ENCODE results near the gene PTPRA.
"Not testable (repeated sequence)": the region's sequence is repeated elsewhere in the genome, so short reads cannot be mapped to it uniquely, and the experiment has no call there.

PTPRA gene

GRCh38 chr20:3046677-3047462 is 173.6 kb downstream of the PTPRA start:
- Histone ChIP-seq H3K27me3 (ENCODE audit: control insufficient read depth in 1 of 2, insufficient read depth in 2 of 2, low read length in 2 of 2) (no peaks in the 10 kb centered on the region), H3K4me3 (ENCODE audit: low read depth in 1 of 2, low read length in 2 of 2) (peak overlapping the region; percentile 78 to 89), H3K36me3 (ENCODE audit: insufficient read depth, low read length) (peaks cover 31% of the 10 kb centered on the region), H3K27ac (ENCODE audit: low read depth, low read length) (peak overlapping the region; percentile 98), H3K4me1 (ENCODE audit: insufficient read depth, low read length) (peaks cover 20% of the 10 kb centered on the region), H3K9ac (ENCODE audit: low read length) (peak overlapping the region; percentile 68), H3K9me3 (ENCODE audit: low read length) (no peaks in the 10 kb centered on the region)

DNA sequence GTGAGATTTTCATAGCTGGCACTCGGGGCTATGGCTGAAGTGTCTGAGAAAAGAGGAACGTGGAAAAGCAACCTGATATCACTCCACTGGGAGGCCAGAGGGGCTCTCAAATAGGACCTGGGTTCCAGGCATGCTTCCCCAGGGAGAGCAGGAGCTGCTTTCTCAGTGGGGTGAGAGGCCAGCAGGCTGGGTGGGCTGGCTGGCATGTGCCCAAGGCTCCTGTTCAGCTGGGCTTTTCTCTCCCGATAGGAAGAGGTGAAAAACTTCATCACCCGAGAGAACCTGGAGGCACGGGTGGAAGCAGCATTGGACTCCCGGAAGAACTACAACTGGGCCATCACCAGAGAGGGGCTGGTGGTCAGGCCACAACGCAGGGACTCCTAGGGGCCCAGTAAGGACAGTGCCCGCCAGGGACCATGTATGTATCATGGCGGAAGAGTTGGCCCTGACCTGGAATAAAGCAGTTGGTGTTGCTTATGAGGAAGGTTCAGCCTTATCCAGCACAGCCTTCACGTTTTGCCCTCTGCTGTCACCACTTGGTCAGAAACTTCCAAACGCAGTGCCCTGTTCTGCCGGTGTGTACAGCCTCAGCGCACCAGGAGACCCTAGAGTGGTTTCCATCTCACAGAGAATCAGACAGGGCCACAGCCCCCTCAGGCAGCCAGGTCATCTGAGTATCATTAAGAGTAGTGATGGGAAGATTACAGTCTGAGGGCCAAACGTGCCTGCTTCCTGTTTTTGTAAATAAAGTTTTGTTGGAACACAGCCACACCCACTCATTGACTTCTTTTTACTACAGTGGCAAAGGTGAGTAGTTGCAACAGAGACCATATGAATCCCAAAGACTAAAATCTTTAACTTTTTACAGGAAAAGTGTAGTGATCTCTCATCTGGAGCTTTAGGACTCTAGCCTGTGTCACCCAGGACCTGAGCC is 174.5 kb downstream of the PTPRA start:
- H3K4me1 ChIP-seq (ENCODE audit: insufficient read depth, low read length): peaks cover 16% of the 10 kb centered on the region
- H3K27ac ChIP-seq (ENCODE audit: low read depth, low read length): no peak overlapping the region
- H3K9ac ChIP-seq (ENCODE audit: low read length): no peak overlapping the region
- H3K9me3 ChIP-seq (ENCODE audit: low read length): no peaks in the 10 kb centered on the region
- no peaks in the 10 kb centered on the region for H3K27me3 ChIP-seq (ENCODE audit: control insufficient read depth in 1 of 2, insufficient read depth in 2 of 2, low read length in 2 of 2)
- peaks cover 31% of the 10 kb centered on the region for H3K36me3 ChIP-seq (ENCODE audit: insufficient read depth, low read length)
- H3K4me3 ChIP-seq (ENCODE audit: low read depth in 1 of 2, low read length in 2 of 2): no peak overlapping the region

DNA sequence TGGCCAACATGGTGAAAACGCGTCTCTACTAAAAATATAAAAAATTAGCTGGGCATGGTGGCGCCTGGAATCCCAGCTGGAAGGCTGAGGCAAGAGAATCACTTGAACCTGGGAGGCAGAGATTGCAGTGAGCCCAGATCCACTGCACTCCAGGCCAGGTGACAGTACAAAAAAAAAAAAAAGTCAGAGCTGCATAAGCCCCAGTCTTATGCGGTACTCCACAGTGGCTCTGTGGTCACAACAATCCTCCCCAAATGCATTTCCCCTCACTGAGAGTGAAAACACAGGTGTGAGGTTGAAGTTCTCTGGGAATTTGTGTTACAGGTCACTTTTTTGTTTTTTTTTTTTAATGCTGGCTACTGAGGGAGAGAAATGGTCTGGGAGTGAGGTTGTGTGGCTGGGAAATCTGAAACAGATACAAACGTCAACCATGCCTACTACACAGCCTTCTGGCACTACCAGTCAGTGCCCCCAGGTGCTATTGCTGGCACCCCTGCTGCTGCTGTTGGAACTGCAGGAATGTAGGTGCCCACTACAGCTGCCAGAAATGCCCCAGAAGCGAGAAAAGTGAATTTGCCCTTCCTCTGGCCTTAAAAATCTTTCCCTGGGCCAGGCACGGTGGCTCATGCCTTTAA is 178.2 kb downstream of the PTPRA start:
- Histone ChIP-seq H3K9ac (ENCODE audit: low read length) (no peak overlapping the region), H3K9me3 (ENCODE audit: low read length) (no peaks in the 10 kb centered on the region), H3K4me1 (ENCODE audit: insufficient read depth, low read length) (peaks cover 11% of the 10 kb centered on the region), H3K36me3 (ENCODE audit: insufficient read depth, low read length) (peaks cover 31% of the 10 kb centered on the region), H3K4me3 (ENCODE audit: low read depth in 1 of 2, low read length in 2 of 2) (no peak overlapping the region), H3K27me3 (ENCODE audit: control insufficient read depth in 1 of 2, insufficient read depth in 2 of 2, low read length in 2 of 2) (no peaks in the 10 kb centered on the region), H3K27ac (ENCODE audit: low read depth, low read length) (no peak overlapping the region)

DNA sequence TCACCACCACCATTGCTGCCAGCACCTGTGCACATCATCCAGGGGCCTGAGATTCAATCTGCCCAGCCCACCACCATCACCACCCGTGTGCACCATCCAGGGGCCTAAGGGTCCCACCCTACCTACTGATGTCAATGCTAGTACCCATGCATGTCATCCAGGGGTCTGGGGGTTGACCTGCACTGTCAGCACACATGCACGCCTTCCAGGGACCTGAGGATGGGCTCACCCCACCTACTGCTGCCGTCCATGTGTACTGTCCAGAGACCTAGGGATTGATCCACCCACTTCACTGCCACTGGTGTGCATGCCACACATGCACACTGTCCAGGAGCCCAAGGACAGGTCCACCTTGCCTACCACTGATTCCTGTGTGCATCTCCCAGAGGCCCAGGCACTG is 186.2 kb downstream of the PTPRA start:
- Histone ChIP-seq H3K9me3 (ENCODE audit: low read length) (no peaks in the 10 kb centered on the region), H3K4me3 (ENCODE audit: low read depth in 1 of 2, low read length in 2 of 2) (no peak overlapping the region), H3K36me3 (ENCODE audit: insufficient read depth, low read length) (no peaks in the 10 kb centered on the region), H3K9ac (ENCODE audit: low read length) (no peak overlapping the region), H3K27me3 (ENCODE audit: control insufficient read depth in 1 of 2, insufficient read depth in 2 of 2, low read length in 2 of 2) (no peaks in the 10 kb centered on the region), H3K4me1 (ENCODE audit: insufficient read depth, low read length) (no peaks in the 10 kb centered on the region), H3K27ac (ENCODE audit: low read depth, low read length) (no peak overlapping the region)

DNA sequence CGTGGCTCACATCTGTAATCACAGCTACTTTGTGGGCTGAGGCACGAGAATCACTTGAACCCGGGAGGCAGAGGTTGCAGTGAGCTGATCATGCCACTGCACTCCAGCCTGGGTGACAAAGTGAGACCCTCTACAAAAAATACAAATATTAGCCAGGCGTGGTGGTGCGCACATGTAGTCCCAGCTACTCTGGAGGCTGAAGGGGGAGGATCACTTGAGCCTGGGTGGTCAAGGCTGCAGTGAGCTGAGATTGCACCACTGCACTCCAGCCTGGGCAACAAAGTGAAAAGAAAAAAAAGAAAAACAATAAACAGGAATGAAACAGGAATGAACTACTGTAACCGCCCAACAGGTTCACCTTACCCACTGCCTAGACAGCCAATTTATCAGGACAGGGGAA is 190.8 kb downstream of the PTPRA start:
- H3K9me3 ChIP-seq (ENCODE audit: low read length); H3K4me3 ChIP-seq (ENCODE audit: low read depth in 1 of 2, low read length in 2 of 2); H3K27ac ChIP-seq (ENCODE audit: low read depth, low read length); H3K27me3 ChIP-seq (ENCODE audit: control insufficient read depth in 1 of 2, insufficient read depth in 2 of 2, low read length in 2 of 2); H3K36me3 ChIP-seq (ENCODE audit: insufficient read depth, low read length); H3K4me1 ChIP-seq (ENCODE audit: insufficient read depth, low read length); H3K9ac ChIP-seq (ENCODE audit: low read length): not testable (repeated sequence)

DNA sequence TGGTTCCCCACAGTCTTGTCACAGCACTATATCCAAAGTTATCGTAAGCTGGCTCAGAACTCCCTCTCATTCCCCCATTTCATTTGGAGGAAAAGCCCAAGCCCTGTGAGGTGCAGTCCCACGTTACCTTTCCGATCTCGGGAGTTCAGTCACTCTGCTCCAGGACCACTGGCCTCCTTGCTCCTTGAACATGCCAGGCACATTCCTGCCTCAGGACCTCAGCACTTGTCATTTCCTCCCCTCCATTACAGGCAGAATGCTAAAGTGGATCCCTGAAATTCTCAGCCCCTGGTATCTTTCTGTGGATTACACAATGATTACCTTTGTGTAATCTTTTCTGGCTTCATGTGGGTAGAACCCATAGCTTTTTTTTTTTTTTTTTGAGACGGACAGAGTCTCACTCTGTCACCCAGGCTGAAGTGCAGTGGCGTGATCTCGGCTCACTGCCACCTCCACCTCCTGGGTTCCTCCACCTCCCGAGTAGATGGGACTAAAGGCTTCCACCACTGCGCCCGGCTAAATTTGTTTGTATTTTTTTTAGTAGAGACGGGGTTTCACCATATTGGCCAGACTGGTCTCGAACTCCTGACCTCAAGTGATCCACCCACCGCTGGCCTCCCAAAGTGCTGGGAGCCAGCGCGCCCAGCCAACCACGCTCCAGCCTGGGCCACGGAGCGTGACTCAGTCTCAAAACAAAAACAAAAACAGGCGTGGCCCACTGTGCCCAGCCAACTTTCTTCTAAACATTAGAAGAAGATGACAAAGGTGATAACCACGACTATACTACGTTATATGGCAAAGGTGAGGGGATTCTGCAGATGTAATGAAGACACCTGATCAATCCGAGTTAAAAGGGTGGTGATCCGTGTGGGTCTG is 194.1 kb downstream of the PTPRA start:
- no peaks in the 10 kb centered on the region for H3K4me1 ChIP-seq (ENCODE audit: insufficient read depth, low read length)
- H3K36me3 ChIP-seq (ENCODE audit: insufficient read depth, low read length): no peaks in the 10 kb centered on the region
- H3K9ac ChIP-seq (ENCODE audit: low read length): no peak overlapping the region
- H3K4me3 ChIP-seq (ENCODE audit: low read depth in 1 of 2, low read length in 2 of 2): no peak overlapping the region
- no peaks in the 10 kb centered on the region for H3K9me3 ChIP-seq (ENCODE audit: low read length)
- H3K27me3 ChIP-seq (ENCODE audit: control insufficient read depth in 1 of 2, insufficient read depth in 2 of 2, low read length in 2 of 2): peaks cover 0 to 19% of the 10 kb centered on the region in 2 donors
- H3K27ac ChIP-seq (ENCODE audit: low read depth, low read length): no peak overlapping the region

DNA sequence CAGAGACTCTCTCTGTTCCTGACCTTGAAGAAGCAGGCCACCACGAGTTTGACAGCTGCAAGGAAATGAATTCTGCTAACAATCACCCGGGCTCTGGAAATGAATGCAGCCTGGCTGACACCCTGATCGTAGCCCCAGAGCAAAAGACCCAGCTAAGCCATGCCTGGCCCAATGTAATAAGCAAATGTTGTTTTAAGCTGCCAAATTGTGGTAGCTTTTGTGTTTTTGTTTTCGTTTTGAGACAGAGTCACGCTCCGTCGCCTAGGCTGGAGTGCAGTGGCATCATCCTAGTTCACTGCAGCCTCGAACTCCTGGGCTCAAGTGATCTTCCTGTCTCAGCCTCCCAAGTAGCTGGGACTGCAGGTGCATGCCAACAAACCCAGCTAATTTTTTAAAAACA is 194.8 kb downstream of the PTPRA start:
- no peak overlapping the region for H3K9ac ChIP-seq (ENCODE audit: low read length)
- no peak overlapping the region for H3K27ac ChIP-seq (ENCODE audit: low read depth, low read length)
- no peaks in the 10 kb centered on the region for H3K9me3 ChIP-seq (ENCODE audit: low read length)
- H3K4me1 ChIP-seq (ENCODE audit: insufficient read depth, low read length): no peaks in the 10 kb centered on the region
- H3K27me3 ChIP-seq (ENCODE audit: control insufficient read depth in 1 of 2, insufficient read depth in 2 of 2, low read length in 2 of 2): peaks cover 0 to 26% of the 10 kb centered on the region in 2 donors
- no peak overlapping the region for H3K4me3 ChIP-seq (ENCODE audit: low read depth in 1 of 2, low read length in 2 of 2)
- H3K36me3 ChIP-seq (ENCODE audit: insufficient read depth, low read length): no peaks in the 10 kb centered on the region

DNA sequence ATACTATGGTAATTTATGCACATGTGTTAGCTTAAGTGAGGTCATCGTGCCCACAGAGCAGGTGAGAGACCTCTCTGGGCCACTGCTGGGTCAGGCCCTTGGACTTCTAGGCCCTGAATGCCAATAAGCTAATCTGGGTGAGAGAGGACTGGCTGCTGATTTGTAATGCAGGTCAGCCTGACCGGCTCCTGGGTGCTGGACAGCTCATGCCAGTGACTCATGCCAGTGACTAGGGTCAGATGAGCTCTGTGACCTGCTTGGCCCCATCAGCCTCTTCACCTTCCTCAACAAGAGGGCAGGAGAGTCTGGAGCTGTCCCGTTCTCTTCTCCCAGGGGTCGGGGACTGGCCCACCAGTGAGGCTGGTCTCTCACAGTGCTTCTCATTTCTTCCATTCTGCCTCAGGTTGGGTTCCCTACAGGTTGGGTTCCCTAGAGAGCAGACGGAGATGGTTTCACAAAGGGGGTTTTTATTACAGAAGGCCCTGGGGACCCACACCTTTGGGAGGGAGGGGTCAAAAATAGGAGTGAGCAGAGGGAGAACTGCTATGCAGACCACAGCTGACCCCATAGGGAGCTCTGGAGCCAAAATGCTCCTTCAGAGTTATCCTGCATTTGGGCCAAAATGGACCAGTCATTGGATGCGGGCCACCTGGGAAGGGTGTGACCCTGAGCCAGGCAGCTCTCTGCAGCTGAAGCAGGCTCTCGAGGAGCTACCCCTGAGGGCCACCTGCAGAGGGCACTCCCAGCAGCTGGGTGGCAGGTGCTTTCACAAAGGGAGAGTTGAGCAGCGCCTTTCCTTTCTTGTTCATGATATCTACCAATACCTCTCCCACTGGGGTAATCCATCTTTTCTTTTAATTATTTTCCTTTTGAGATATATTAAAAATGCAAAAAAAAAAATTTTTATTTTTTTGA is 196.0 kb downstream of the PTPRA start:
- Histone ChIP-seq H3K4me3 (ENCODE audit: low read depth in 1 of 2, low read length in 2 of 2) (no peak overlapping the region), H3K27ac (ENCODE audit: low read depth, low read length) (no peak overlapping the region), H3K36me3 (ENCODE audit: insufficient read depth, low read length) (no peaks in the 10 kb centered on the region), H3K9me3 (ENCODE audit: low read length) (no peaks in the 10 kb centered on the region), H3K27me3 (ENCODE audit: control insufficient read depth in 1 of 2, insufficient read depth in 2 of 2, low read length in 2 of 2) (peaks cover 0 to 26% of the 10 kb centered on the region in 2 donors), H3K9ac (ENCODE audit: low read length) (no peak overlapping the region), H3K4me1 (ENCODE audit: insufficient read depth, low read length) (no peaks in the 10 kb centered on the region)

- Histone ChIP-seq H3K4me1 (ENCODE audit: insufficient read depth, low read length) (no peaks in the 10 kb centered on the region), H3K36me3 (ENCODE audit: insufficient read depth, low read length) (no peaks in the 10 kb centered on the region), H3K27ac (ENCODE audit: low read depth, low read length) (no peak overlapping the region), H3K9me3 (ENCODE audit: low read length) (no peaks in the 10 kb centered on the region), H3K9ac (ENCODE audit: low read length) (no peak overlapping the region), H3K4me3 (ENCODE audit: low read depth in 1 of 2, low read length in 2 of 2) (no peak overlapping the region), H3K27me3 (ENCODE audit: control insufficient read depth in 1 of 2, insufficient read depth in 2 of 2, low read length in 2 of 2) (peaks cover 0 to 26% of the 10 kb centered on the region in 2 donors)
These were observed 197.4 kb downstream of the PTPRA start for GRCh38 chr20:3070725-3071124.

GRCh38 chr20:3071266-3071609 is 198.0 kb downstream of the PTPRA start:
- no peak overlapping the region for H3K9ac ChIP-seq (ENCODE audit: low read length)
- H3K4me1 ChIP-seq (ENCODE audit: insufficient read depth, low read length): no peaks in the 10 kb centered on the region
- H3K4me3 ChIP-seq (ENCODE audit: low read depth in 1 of 2, low read length in 2 of 2): peak overlapping the region in 1 of 2 donors; percentile 27
- peaks cover 0 to 26% of the 10 kb centered on the region in 2 donors for H3K27me3 ChIP-seq (ENCODE audit: control insufficient read depth in 1 of 2, insufficient read depth in 2 of 2, low read length in 2 of 2)
- no peaks in the 10 kb centered on the region for H3K36me3 ChIP-seq (ENCODE audit: insufficient read depth, low read length)
- no peak overlapping the region for H3K27ac ChIP-seq (ENCODE audit: low read depth, low read length)
- H3K9me3 ChIP-seq (ENCODE audit: low read length): no peaks in the 10 kb centered on the region
